Fibroblast of mammary gland (primary cell): ENCODE results near the gene SERGEF.

Experiments used
- DNase-seq: peaks from one replicate; pipeline ENCODE4 v3.0.0-alpha.2; 2010; ENCODE audit warnings: low read depth
- H3K4me3 ChIP-seq: 2 replicates; pipeline ENCODE4 v1.5.1; 2011; ENCODE audit warnings: low read depth, mild to moderate bottlenecking, low read length, moderate library complexity; ENCODE audit not compliant: control insufficient read depth
- TF ChIP-seq, protein P1 (sequence below): conservative IDR thresholded peaks from 2 replicates; pipeline ENCODE4 v1.5.1; 2011; ENCODE audit warnings: low read depth, low read length, inconsistent platforms; ENCODE audit not compliant: control insufficient read depth, insufficient read depth

Gene SERGEF

DNA sequence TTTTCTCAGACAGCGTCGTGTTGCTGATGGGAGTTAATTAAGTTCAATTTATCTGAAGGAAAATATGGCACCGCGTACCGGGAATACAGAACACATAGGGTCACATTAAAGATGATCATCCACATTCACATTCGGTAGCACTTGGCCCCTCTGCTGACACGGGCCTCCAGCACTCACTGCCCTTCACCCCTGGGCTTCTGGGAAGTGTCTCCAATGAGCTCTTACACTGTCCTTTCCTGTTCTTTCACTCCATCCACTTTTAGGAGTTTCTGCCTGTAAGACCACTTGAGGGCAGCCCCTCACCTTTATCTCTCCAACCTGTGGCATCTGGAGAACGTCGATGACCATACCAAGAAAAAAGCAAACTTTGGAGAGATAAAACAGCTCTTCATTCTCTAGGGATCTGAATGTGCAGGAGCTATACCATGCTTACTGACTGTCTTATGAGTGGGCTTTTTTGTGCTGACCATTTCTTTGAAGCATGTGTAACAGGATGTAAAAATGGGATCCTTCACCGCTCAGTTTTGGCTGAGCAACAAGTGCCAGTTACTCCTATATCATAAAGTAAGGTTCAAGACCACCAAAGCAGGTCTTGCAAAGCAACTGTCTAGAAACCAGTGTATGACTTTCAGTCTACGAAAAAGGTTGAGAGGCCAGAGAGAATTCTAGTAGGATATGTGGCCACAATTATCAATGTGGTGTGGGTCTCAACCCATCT is 1.1 kb upstream of the SERGEF start:
- TF ChIP-seq, protein P1, sequence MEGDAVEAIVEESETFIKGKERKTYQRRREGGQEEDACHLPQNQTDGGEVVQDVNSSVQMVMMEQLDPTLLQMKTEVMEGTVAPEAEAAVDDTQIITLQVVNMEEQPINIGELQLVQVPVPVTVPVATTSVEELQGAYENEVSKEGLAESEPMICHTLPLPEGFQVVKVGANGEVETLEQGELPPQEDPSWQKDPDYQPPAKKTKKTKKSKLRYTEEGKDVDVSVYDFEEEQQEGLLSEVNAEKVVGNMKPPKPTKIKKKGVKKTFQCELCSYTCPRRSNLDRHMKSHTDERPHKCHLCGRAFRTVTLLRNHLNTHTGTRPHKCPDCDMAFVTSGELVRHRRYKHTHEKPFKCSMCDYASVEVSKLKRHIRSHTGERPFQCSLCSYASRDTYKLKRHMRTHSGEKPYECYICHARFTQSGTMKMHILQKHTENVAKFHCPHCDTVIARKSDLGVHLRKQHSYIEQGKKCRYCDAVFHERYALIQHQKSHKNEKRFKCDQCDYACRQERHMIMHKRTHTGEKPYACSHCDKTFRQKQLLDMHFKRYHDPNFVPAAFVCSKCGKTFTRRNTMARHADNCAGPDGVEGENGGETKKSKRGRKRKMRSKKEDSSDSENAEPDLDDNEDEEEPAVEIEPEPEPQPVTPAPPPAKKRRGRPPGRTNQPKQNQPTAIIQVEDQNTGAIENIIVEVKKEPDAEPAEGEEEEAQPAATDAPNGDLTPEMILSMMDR: no peak
- H3K4me3 ChIP-seq: peak overlapping the region; percentile 66
- DNase-seq: no peak

GRCh38 chr11:18012122-18012905 is 533 bp downstream of the SERGEF start:
- H3K4me3 ChIP-seq: peak overlapping the region; percentile 66
- peak; percentile 17 for DNase-seq
- TF ChIP-seq, protein P1: no peak

- peak overlapping the region; percentile 66 for H3K4me3 ChIP-seq
- no peak for DNase-seq
- TF ChIP-seq, protein P1: no peak
Observed at GRCh38 chr11:18011633-18012032, 1.2 kb downstream of the SERGEF start.

- no peak for DNase-seq
- TF ChIP-seq, protein P1: no peak
- no peak overlapping the region for H3K4me3 ChIP-seq
Observed at GRCh38 chr11:18010977-18011586, 1.8 kb downstream of the SERGEF start.

DNA sequence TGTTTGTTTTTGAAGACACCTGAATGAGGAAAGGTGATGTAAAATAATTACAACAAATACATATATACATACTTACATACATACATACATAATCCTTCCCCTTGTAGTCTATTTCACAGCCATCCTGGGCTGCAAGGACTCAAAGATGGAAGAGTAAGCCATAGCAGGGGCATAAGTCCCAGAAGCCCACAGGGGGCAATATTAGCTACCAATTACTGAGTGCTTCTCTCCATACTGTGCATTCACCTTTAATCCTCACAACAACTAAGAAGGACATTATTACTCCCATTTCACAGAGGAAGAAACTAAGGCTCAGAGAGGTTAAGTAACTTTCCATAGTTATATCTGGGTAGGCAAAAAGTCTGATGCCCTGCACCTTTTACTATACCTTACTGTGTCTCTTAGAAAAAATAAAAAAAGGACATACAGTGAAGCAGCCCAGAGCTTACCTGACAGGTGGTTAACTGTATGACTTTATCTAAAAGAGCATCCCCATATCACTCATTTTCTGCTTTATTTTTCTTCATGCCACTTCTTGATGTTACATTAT is 2.7 kb downstream of the SERGEF start:
- no peak overlapping the region for H3K4me3 ChIP-seq
- TF ChIP-seq, protein P1: no peak
- DNase-seq: no peak

- H3K4me3 ChIP-seq: no peak overlapping the region
- DNase-seq: no peak
- TF ChIP-seq, protein P1: no peak
Observed at GRCh38 chr11:18005376-18006129, 7.3 kb downstream of the SERGEF start.
